AG20443 (cell line): Measurements from ENCODE around the gene NOBOX.
"Not testable (repeated sequence)": the region's sequence is repeated elsewhere in the genome, so short reads cannot be mapped to it uniquely, and the experiment has no call there.

Experiments
- DNase-seq: peaks from one replicate; pipeline ENCODE4 v3.0.0; 2012; ENCODE audit warnings: low spot score, mixed read lengths

NOBOX gene

GRCh38 chr7:144391014-144391413 is 12.5 kb downstream of the NOBOX start:
- DNase-seq = no peak

- DNase-seq = no peak
Observed at GRCh38 chr7:144390481-144390880, 13.0 kb downstream of the NOBOX start.

DNA sequence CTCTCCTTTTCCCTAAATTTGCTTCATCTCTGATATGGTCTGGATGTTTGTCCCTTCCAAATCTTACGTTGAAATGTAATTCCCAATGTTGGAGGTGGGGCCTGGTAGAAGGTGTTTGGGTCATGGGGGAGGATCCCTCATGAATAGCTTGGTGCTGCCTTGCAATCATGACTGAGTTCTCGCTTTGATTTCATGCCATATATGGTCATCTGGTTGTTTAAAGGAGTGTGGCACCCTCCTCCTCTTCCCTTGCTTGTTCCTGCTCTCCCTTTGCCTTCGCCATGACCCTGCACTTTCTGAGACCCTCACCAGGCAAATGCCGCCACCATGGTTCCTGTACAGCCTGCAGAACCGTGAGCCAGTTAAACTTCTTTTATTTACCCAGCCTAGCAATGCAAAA is 14.5 kb downstream of the NOBOX start:
- no peak for DNase-seq

DNA sequence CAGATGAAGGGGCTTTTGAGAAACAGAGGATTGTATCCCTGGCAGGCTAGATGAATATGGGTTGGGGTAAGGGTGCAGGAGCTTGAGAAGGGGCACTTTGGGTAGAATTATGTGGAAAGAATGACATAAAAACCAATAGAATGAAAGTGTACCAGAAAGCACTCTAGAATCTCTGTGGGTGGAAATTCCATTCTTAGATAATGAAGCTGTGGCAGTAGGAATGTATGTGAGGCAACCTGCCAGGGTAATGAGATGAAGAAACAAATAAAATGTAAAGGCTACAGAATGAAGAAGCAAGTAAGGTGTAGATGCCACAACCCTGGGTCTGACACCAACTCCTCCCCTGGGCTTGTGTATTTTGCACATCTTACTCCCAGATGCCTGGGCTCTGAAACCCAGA is 16.8 kb downstream of the NOBOX start:
- peak; percentile 36 for DNase-seq

GRCh38 chr7:144384555-144385245 is 18.8 kb downstream of the NOBOX start:
- DNase-seq = peak; percentile 64

DNA sequence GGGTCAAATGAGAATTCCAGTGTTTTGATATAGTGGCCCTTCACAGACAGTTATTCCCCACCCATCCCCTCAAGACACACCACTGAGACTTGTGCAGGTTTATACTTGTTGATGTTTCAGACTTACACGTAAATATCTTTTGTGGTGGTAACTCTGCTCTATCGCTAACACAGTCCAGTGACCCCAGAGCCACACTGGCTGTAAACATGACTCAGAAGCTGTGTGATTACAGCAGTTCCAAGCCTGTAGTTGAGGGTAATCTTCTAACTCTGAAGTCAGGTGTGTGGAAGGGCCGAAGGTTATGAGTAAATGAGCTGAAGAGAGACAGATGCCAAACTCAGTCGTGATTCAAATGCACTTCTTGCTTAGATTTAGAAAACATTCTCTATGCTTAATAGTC is 19.4 kb downstream of the NOBOX start:
- DNase-seq = no peak

GRCh38 chr7:144379776-144380384 is 23.6 kb downstream of the NOBOX start:
- DNase-seq = no peak

DNA sequence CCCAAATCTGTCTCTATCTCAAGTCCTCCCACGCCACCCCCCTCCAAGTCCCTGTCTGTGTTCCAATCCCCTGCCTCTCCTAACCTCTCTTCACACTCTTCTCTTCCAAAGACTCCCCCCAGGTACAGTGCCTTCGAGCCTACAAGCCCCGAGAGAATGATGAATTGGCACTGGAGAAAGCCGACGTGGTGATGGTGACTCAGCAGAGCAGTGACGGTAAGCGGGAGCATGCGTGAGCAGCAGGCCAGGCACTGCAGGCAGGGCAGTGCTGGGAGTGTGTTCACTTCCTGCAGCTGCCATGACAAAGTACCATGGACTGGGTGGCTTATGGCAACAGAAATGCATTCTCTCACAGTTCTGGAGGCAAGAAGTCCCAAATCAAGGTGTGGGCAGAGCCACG is 24.8 kb downstream of the NOBOX start:
- DNase-seq = no peak

- not testable (repeated sequence) for DNase-seq
Observed at GRCh38 chr7:144369221-144369620, 34.3 kb downstream of the NOBOX start.

DNA sequence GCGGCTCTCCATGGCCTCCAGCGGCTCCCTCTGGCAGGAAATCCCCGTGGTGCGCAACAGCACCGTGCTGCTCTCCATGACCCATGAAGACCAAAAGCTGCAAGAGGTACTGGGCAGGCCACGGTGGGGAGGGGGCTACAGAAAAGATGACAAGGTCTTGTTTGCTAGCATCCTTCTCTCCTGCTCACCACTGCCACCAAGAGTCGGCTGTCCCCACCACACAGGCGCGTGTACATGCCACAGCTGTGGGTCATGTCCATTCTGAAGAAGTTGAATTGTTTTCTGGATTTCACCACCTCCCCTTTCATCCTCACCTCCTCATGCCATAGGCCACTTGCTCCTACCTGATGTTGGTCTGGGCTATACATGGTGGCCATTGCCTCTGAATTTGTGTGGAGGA is 36.2 kb downstream of the NOBOX start:
- DNase-seq = not testable (repeated sequence)

DNA sequence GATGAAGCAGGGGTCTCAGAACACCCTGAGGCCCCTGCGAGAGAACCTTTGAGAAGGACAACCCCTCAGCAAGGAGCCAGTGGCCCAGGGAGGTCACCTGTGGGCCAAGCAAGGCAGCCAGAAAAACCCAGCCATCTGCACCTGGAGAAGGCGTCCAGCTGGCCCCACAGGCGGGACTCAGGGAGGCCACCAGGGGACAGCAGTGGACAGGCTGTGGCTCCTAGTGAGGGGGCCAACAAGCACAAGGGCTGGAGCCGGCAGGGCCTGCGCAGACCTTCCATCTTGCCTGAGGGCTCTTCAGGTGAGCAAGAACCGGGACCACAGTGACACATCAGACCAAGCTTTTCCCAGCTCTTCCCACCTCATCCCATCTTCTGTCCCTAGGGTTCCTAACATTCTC is 38.0 kb downstream of the NOBOX start:
- DNase-seq = not testable (repeated sequence)

DNA sequence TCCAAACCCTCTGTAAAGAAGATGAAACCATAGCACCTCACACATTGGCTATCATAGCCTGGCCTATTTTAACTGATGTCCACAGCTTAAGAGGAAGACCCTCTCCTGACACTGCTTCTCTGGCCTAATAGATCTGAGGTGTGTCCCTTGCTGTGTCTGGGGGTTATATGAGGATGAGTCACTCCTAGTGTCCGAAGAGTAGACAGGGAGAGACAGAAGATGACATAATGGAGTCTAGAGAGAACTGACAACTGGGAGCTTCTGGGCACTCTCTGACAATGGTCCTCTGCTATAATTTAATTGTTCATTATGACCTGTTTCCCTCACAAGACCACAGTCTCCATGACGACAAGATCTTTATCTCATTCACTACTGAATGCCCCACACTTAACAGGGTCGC is 41.4 kb downstream of the NOBOX start:
- DNase-seq = not testable (repeated sequence)

- DNase-seq = not testable (repeated sequence)
Observed at GRCh38 chr7:144356860-144357259, 46.6 kb downstream of the NOBOX start.

DNA sequence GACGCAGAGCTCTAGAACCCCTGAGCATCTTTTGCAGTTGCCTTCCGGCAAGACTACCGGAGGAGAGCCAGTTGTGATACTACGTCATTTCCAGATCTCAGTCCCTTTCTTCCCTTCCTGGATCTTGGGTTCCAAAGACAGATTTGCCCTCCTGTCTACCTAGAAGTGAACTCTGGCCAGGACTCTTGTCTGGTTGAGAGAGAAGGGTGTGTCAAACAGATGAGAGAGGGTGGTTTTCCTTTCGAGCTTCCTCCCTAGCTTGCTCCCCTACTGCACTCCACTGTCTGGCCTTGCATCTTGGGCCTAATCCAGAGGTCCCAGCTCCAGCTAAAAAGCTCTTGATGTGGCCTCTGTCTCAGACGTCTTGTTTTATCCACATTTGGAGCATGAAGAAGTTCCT is 47.3 kb downstream of the NOBOX start:
- DNase-seq = not testable (repeated sequence)

DNA sequence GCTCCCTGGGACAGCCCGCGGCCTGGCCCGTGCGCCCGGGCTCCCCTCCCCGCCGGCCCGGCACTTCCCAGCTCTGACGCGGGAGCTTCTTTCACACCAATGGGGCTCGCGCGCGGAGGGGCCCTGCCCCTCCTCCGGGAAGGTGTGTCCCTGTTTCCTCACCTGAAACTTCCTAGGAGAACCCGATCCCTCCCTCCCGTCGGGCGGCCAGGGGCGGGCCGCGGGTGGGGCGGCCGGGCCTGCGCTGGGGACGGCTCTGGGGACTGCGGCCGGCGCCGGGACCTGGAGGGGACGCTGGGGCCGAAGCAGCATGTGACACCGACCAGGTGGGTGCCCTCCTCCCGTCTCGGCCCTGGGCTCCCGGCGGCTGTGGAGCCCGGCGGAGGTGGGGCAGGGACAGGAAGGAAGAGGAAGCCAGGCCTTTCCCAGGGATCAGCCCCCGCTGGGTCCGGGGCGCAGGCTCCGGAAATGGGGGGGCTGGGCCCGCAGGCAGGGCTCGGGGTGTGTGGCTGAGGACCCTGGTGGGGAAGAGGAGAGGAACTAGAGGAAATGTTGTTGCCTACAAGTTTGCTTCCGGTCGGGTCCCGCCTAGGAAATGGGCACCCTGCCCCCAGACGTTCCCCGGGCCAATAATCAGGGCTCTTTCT is 48.2 kb downstream of the NOBOX start, which contains the start of gene ARHGEF5:
TSS of gene ARHGEF5 (plus strand) at position 227 of the 647 bp plus-strand sequence. CDS start 7,268 bp downstream, outside the sequence.
- DNase-seq = not testable (repeated sequence)

- DNase-seq = not testable (repeated sequence)
Observed at GRCh38 chr7:144351667-144352066, 51.8 kb downstream of the NOBOX start.

DNA sequence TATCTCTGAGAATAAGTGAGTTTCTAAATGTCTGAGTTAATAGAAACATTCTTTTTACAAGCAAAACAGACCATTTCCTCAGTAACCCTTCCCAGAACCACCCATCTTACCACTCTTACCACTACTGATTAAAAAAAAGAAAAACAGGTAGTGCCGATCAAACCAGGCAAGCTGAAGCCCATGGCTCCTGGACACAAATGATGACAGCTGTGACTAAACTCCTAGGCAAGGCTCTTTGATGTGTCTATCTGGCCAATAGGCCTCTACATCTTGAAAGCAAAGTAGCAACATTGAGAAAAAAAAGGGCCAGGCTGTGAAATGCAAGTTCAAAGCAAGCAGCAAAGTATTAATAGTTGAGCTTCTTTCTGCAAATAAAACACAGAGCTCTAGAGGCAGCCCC is 54.9 kb downstream of the NOBOX start:
- not testable (repeated sequence) for DNase-seq
